GM19455 (cell line): Measurements from ENCODE around the gene TTLL3.

Source experiments
- ATAC-seq: cut with Tn5 transposase; IDR thresholded peaks from one replicate; pipeline ENCODE4 v1.9.1; 2021; ENCODE audit not compliant: unreplicated experiment

The TTLL3 gene

DNA sequence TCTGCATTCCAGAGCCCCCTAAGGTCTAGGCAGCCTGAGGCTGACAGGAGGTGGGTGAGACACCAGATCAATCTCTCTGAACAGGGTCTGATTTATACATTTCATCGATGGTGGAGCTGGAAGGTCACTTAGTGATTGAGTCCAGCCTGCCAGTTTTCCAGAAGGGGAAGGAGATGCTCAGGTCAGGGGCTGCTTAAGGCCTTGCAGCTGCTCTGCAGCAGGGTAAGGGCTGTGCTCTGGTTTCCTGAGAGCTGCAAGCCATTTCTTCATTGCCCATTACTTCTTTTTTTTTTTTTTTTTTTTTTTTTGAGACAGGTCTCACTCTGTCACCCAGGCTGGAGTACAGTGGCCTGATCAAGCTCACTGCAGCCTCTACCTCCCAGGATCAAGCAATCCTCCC lies 28.5 kb upstream of the TTLL3 start:
- ATAC-seq = no peak

DNA sequence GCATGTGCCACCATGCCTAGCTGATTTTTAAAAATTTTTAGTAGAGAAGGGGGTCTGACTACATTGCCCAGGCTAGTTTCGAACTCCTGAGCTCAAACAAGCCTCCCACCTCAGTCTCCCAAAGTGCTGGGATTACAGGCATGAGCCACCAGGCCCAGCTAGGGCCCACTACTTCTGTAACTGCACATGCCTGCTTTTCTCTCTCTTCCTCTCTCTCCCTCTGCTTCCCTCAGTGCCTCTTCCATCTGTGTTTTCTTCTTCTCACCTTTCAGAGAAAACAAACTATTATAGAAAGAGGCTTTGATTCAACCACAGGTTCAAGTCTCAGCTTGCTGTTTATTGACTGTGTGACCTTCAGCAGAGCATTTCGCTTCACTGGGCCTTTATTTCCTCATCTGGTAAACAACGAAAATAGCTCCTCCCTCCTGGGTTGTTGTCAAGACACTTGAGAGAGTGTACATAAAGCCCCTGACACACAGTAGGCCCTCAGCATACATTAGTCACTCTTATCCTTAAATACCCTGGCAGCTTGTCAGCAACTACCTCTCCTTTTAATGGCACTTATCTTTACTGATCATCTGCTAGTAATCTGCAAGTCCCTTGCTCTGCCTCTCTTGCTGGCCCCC lies 28.0 kb upstream of the TTLL3 start:
- ATAC-seq = no peak

DNA sequence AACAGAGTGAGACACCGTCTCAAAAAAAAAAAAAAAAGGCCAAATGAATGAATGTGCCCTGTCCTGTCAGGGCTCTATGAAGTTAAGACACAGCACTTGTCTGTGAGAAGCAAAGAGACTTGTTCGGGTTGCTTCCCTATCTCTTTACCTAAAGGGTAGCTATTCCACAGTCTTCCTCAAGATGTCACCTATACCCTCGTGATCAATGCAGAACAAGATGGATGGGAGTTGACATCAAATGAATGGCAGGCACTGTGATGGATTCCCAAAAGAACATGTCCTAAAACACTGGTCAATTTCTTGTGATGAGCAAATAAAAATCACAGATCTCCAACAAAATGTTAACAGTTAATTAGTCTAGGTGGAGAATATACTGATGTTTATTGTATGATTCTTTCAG lies 27.3 kb upstream of the TTLL3 start:
- ATAC-seq = no peak

DNA sequence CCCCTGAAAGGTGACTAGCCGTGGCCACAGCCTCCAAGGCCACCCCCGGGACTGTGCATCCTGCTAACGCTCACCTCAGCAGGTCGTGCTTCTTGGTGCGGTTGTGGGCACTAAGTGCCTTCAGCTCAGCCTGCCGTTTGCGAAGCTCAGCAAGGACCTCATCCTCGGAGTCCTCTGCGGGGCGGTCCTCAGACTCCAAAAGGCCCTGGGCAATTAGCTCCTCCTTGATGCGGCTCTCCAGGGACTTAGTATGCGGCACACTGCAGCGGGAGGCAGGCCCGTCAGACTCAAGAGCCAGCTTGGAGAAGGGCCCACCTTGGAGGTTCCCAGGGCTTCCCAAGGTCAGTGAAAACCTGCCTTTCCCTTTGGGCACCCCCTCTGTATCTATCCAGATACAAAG lies 26.1 kb upstream of the TTLL3 start:
- no peak for ATAC-seq

DNA sequence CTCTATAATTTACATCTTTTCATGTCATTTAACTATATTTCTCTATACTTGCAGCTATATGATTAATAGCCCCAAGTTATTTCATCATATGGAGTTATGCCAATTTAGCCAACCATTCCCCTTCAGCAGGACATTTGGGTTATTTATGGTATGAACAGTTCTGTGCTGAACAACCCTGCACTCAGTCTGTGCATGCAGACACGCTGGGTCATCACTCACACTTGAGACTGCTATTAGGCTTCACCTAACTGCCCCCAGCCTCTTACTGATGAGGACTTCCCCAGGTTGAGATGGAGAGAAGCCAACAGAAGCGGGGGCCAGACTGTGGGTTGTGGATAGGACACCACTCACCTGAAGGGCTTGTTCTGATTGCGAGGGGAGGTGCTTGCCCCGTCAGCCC lies 25.1 kb upstream of the TTLL3 start:
- ATAC-seq = no peak

DNA sequence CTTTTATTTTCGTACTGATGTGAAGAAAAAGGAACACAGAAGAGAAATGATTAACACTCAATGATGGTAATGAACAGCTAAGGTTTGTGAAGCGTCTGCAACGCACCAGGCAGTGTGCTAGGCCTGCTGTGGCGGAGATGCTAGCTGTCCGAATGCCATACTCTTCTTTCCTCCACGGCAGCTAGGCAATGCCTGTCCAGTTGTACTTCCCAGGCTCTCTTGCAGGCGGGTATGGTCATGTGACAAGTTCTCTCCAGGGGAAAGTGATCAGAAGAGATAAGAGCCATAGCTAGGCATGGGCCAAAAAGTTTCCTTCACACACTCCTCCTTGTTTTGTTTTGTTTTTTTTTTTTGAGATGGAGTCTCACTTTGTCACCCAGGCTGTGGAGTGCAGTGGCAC lies 24.5 kb upstream of the TTLL3 start:
- no peak for ATAC-seq

DNA sequence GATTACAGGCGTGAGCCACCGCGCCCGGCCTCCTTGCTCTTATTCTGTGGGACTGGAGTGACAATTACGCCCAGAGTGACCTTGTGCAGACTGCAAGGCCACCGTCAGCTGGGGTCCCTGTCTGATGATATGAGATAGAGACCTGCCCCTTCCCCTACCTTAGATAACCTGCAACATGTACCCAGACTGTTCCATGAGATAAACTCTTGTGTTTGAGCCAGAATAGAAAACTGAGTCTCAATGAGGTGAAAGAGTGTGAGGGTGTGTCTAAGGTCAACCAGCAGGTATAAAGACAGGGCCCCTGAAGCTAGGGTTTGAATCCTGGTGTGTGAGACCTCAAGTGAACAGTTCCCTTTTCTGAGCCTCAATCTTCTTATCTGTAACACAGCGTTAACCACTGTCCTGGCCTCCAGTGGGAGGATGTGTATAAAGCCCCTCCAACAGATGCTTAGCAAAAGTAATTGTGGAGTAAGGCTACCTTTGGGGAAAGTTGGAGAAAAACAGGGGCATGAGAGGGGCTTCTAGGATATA lies 23.8 kb upstream of the TTLL3 start:
- ATAC-seq = no peak

DNA sequence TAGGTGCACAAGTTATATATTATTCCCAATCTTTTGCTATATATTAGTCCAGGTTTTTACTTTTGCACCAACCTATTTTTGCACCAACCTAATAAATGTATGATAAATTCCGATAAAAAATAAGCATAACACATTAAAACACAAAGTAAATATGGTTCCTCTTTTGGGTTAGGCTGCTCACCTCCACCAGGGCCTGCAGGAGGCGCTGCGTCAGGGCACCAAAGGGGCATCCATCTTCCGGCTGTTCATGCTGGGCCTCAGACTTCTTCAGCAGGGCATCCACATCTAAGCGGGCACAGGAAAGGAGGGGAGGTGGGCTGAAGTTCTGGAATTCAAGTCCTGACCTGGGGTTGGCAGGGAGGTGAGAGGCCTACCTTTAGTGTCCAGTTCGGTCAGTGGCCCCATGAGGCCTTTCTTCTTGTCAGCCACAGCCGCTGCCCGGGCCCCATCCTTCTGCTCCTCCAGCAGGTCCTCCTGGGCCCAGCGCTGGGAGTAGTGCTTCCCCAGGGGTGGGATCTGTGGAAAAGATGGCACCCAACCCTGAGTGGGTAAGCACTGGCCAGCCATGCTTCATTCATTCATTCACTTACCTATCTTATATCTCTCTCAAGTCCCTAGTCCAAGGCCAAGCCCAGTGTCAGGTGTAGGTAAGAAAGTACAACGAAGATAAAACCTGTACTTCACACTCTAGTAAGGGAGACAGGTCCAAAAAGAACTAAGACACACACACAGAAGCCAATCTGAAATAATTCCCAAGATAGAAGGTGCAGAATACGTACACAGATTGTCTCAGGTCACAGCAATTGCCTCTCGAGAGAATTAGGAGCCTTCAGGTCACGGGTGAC lies 23.0 kb upstream of the TTLL3 start:
- ATAC-seq = no peak

DNA sequence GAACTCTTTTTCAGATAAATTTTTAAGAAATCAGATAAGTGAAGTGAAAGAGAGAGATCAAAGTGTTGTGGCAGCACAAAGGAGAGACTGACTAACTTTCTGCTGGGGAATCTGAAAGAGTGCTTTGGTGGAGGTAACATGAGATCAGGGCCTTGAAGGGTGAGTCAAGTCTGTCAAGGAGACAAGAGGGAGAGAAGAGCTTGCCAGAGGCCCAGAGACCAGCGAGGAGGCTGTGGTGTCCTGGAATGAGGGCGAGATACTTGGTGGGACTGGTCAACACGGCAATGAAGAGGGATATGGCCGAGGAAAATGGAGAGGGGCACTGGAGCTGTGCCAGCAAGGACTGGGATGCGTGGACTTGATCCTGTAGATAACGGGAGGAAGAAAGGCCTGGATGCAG lies 22.3 kb upstream of the TTLL3 start:
- ATAC-seq = no peak

DNA sequence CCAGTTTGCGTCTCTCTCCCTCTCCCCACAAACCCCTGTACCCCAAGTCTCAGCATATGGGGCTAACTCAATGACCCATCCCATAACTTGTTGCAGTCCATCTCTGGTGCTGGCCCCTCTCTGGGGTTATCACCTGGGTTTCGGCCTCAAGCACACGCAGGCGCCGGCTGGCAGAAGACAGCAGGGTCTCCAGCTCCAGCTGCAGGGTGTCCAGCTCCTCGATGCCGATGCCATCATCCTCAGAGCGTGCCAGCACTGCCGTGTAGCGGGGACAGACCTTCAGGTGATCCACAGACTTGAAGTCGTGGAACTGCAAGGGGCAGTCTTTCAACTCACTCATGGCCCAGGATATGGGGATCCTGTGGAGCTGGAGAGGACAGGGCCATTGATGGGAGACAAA lies 18.9 kb upstream of the TTLL3 start:
- no peak for ATAC-seq

DNA sequence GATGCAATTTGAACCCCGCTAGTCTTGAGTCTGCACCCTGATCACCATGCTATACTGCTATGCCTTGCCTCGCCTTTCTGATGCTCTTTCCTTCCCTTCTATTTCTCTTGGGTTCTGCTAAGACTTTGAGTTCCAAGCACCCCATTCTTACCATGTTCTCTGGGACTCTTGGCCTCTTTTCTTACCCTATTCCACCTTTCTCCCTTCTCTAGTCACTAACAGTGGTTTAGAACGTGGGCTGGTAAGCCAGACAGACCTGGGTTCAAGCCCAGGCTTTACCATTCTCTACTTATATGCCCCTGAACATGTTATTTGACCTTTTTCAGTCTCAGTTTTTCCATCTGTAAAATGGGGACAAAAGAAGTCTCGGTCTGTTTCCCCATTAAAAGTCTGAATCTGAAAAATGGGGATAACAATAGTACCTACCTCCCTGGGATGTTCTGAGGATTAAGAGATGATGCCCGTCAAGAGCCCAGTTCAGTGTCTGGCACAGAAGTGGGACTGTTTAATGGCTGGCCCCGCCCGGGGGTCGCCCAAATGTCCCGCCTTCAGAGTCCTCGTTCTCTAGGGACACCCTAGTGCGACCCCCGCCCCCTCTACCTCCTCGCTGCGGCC lies 18.2 kb upstream of the TTLL3 start:
- no peak for ATAC-seq

DNA sequence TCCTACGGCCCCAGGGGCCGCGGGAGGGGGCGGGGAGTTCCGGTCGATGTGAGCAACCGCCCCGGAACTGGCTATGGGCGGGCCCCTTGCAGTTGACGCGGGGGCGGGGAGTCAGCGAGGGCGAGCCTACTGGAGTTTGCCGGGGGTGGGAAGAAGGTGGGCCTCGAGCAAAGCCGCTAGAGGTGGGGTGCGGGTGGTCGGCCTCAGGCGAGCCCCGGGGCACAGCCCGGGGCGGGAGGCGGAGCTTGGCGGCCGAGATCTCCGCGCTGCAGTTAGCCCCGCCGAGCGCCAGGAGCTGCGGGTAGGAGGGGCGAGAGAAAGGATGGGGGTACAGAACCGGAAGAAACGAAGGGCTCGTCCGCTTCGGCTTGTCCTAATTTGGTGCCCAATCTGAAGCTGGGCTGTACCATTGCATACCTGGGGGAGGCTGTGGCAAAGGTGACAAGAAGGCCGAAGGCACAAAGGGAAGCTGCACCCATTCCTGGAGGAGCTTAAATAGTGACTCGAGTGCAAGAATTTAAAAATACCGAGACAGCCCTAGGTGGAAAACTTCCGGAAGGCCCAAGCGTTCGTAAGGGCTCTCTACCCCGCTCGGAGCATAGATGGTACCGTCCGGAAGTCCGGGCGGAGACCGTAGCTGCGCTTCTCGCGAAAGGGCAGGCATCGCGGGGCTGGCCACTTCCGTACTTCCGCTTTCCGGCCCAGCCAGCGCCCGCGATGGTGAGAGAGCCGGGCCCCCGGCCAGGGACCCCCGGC lies 17.5 kb upstream of the TTLL3 start, which contains the start of the genes ARPC4 and TADA3:
TSS of gene ARPC4 (plus strand) at position 678 of the 756 bp plus-strand sequence. CDS start at position 718, 40 bp downstream.
TSS of gene TADA3 (minus strand) at position 69 of the 756 bp plus-strand sequence. CDS start 1,007 bp downstream, outside the sequence.
- peak; percentile 83 for ATAC-seq

DNA sequence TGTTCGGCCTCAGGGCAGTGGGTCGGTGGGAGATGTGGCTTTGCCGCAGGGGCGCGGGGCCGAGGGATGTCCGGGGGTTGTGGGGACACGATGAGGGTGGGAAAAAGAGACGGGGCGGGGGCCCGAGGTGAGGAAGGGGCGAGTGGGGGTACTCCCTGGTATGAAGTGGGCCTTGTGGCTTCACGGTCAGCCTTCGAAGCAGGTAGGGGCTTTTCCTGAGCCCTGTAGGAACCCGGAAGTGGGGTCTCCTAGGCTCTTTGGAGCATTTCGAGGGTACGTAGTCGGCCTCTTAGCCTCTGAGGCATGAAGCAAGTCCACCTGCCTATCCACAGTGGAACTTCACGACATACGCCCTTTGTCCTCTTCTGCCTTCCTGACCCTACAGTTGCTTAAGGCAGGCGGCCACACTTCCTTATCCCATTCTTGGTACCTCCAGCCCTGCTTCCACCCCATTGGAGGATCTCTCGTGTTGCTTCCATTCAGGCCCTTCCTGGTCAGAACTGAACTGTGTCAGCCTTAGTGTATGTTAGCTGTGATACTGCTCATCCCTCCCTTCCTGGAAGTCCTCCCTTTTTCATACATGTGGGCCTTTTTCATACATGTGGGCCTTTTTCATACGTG lies 16.8 kb upstream of the TTLL3 start:
- no peak for ATAC-seq

DNA sequence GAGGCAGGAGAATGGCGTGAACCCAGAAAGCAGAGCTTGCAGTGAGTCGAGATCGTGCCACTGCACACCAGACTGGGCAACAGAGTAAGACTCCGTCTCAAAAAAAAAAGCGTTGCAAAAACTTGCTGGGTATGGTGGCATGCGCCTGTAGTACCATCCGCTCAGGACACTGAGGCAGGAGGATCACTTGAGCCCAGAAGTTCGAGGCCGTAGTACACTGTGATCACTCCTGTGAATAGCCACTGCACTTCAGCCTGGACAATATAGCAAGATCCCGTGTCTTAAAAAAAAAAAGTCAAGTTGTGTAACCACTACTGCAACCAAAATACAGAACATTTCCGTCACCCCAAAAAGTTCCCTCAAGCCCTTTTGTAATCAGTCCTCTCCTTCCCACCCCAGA lies 15.7 kb upstream of the TTLL3 start:
- no peak for ATAC-seq

DNA sequence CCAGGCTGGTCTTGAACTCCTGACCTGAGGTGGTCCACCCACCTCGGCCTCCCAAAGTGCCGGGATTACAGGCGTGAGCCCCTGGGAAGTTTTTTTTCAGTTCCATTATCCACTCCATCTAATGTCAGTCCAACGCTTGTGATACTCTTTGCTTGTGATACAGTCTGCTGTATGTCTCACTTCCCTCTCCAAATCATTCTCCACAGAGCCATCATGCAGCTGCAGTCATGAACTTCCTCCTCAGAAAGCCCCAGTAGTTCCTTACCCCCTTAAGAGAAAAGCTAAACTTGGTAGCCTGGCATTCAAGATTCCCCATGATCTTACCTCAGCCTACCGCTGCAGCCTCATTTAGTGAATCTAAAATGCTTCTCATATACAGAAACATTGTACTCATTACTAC lies 14.9 kb upstream of the TTLL3 start:
- no peak for ATAC-seq

DNA sequence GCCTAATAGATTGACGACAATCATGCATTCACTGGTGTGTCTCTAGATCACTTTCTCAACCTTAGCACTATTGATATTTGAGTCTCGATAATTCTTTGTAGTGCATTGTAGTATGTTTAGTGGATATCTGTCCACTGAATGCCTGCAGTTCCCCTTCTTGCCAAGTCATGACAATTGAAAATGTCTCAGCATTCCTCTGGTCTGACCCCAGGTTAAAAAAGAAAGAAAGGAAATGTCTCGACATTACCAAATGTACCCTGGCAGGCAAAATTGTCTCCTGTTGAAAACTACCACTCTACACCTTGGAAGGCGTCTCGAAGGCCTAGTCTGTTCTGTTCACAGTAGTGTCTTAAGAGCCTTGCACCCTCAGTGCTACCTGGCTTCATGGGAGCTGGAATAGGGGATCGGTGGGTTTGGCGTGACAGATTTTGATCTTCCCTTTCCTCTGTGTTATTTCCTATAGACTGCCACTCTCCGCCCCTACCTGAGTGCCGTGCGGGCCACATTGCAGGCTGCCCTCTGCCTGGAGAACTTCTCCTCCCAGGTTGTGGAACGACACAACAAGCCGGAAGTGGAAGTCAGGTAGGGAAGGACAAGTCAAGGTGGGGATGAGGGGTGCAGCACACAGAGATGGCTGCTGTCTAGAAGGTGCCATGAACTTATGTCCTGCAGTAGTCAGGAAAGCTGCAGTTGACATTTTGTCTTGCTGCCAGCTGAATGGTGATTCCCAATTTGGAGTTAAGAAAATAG lies 12.7 kb upstream of the TTLL3 start:
- no peak for ATAC-seq

DNA sequence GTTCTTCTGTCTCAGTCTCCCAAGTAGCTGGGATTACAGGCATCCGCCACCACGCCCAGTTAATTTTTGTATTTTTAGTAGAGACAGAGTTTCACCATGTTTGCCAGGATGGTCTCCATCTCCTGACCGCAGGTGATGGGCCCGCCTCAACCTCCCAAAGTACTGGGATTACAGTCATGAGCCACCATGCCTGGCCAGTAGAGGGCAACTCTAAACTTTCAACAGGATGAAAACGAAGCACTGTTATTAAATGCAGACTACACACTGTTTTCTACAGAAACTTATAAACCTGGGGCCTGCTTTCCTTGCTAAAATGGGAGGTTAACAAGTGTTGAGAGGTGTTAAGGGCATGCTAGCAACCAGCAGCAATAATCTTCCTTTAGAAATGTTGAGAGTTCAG lies 9.5 kb upstream of the TTLL3 start:
- ATAC-seq = no peak

DNA sequence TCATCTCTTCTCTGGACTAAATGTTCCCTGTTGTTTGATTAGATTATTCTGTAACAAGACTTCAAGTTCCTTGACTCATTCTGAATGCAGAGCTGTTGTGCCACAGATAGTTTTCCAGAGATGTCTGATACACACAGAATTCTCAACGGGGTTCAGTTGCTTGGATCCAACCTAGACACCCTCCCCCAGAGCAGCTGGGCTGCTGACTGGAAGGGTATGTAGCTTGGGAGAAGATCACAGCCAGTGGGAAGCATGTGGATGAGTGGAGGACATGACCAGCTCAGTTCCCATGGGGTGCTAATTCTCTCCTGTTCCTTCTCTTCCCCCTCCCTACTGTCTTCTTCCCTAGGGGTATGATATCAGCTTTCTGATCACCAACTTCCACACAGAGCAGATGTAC lies 6.6 kb upstream of the TTLL3 start:
- no peak for ATAC-seq

DNA sequence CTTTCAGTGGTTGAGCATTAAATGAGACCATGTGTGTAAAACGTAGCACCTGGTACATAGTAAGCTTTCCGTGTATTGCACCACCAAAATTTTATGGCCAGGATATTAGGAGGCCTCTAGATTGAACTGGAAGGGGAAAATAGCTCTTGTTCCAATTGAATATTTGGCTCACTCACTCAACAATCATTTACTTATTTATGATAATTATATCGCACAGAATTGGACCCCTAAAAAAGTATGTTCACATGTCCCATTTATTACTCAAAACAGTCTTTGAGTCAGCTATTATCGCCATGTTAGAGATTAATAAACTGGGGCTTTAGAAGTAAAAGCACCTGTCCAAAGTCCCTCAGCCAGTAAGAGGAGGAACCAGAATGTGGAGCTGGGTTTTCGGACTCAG lies 5.1 kb upstream of the TTLL3 start:
- no peak for ATAC-seq

DNA sequence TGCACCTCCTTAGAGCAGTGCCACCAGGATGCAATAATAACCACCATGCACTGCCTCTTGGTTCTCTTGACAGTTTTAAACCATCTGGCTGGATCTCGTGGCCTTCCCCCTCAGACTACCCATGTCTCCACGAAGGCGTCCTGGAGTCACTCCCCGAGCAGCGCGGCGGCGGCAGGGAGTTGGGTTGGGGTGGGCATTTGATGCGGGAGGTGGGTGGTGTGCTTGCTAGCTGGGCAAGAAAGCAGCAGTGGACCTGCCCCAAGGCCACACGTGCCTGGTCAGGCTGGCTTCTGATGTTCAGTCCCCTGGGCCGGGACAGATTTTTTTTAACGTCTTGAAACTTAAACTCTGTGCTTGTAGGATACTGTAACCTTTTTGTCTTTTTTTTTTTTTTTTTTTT lies 3.9 kb upstream of the TTLL3 start:
- ATAC-seq = no peak
